COLO668 (cell line): ENCODE measurements around the gene UQCC2.

Source experiments
- DNase-seq: peaks from one replicate; lab custom pipeline; 2025; ENCODE audit not compliant: unreplicated experiment; lab: John Stamatoyannopoulos, UW

UQCC2 gene

GRCh38 chr6:33692078-33692759 lies 19.3 kb downstream of the UQCC2 start:
- no peak for DNase-seq

- DNase-seq, result no peak
These were observed 19.9 kb downstream of the UQCC2 start for GRCh38 chr6:33691456-33692077.

- no peak for DNase-seq
These were observed 20.7 kb downstream of the UQCC2 start for GRCh38 chr6:33690766-33691165.

GRCh38 chr6:33689879-33690278 lies 21.6 kb downstream of the UQCC2 start:
- no peak for DNase-seq

GRCh38 chr6:33689148-33689494 lies 22.4 kb downstream of the UQCC2 start:
- no peak for DNase-seq

- DNase-seq, result no peak
These were observed 22.9 kb downstream of the UQCC2 start for GRCh38 chr6:33688451-33689147.

GRCh38 chr6:33688006-33688405 lies 23.5 kb downstream of the UQCC2 start:
- DNase-seq, result no peak

- no peak for DNase-seq
These were observed 24.2 kb downstream of the UQCC2 start for GRCh38 chr6:33686981-33687975.

- no peak for DNase-seq
These were observed 25.1 kb downstream of the UQCC2 start for GRCh38 chr6:33686225-33686924.

GRCh38 chr6:33685411-33686224 lies 25.9 kb downstream of the UQCC2 start:
- DNase-seq, result no peak

- no peak for DNase-seq
These were observed 26.5 kb downstream of the UQCC2 start for GRCh38 chr6:33684983-33685382.

GRCh38 chr6:33684428-33684896 lies 27.0 kb downstream of the UQCC2 start:
- DNase-seq, result no peak

GRCh38 chr6:33683576-33684427 lies 27.7 kb downstream of the UQCC2 start:
- no peak for DNase-seq

- no peak for DNase-seq
These were observed 28.4 kb downstream of the UQCC2 start for GRCh38 chr6:33683051-33683571.

- DNase-seq, result no peak
These were observed 29.2 kb downstream of the UQCC2 start for GRCh38 chr6:33682341-33682740.

GRCh38 chr6:33679761-33680160 lies 31.7 kb downstream of the UQCC2 start:
- DNase-seq, result no peak

GRCh38 chr6:33678932-33679490 lies 32.5 kb downstream of the UQCC2 start:
- DNase-seq, result no peak
